K562 (cell line): ENCODE results near the gene IGF2BP1. TPM values are rescaled to one million over a fixed set of nuclear protein-coding genes. Genes with fewer than 3 reads are reported as not detected.

Experiments
- ATAC-seq: fragments of 200-7000 bp; cut with Tn5 transposase; 3 replicates; pipeline ENCODE4 v1.9.1; 2020; ENCODE audit warnings: moderate library complexity
- BruUV-seq: library from RNA; stranded (reverse); fragments of 400-500 nt; replicated peaks from 2 replicates; lab custom pipeline; 2021; lab: Mats Ljungman, UMichigan
- CTCF ChIA-PET: fragments of 300-600 bp; formaldehyde crosslinking; extraction: SDS; loops from one replicate; lab custom pipeline; 2021; ENCODE audit warnings: low intra/inter-chr PET ratio; lab: Yijun Ruan, JAX
- POLR2A ChIA-PET: fragments of 300-600, 350-650 bp; sonication (Branson Sonifier 250); formaldehyde crosslinking; extraction: SDS; loops from one replicate; lab custom pipeline; 2021; ENCODE audit warnings: antibody characterized with exemption, inconsistent platforms; lab: Yijun Ruan, JAX
- DNase-seq, 4 experiments: peaks; one replicate each; pipeline versions ENCODE4 v3.0.0 to v3.0.0-alpha.2; 2011 to 2018; ENCODE audit warnings: low spot score in 3 of 4, mixed read lengths in 3 of 4; ENCODE audit errors: extremely low read depth in 1 of 4
- FAIRE-seq: peaks from 2 replicates; lab custom pipeline; 2011; peaks lifted over from hg19 to GRCh38; lab: Jason Lieb, UNC
- H2AFZ ChIP-seq: 2 replicates; pipeline ENCODE4 v1.6.0; 2011; ENCODE audit warnings: low read depth, low read length, control low read depth, inconsistent platforms
- H3K27ac ChIP-seq: fragments of 200-600 bp; 3 replicates; pipeline ENCODE4 v1.8.0; 2011; ENCODE audit warnings: low read depth, mild to moderate bottlenecking, control low read depth, inconsistent platforms, low read length, moderate library complexity, mixed read lengths; ENCODE audit errors: extremely low read depth
- H3K27me3 ChIP-seq, 2 experiments: fragments of 300-600 bp in 1 of 2; 2 replicates in 1 of 2; 3 replicates in 1 of 2; pipeline versions ENCODE4 v1.6.0 to v1.8.0; 2011; ENCODE audit warnings: inconsistent platforms in 2 of 2, low read length in 2 of 2, mild to moderate bottlenecking in 1 of 2, mixed read lengths in 1 of 2, moderate library complexity in 1 of 2; ENCODE audit not compliant: control insufficient read depth in 2 of 2, insufficient read depth in 2 of 2
- H3K36me3 ChIP-seq: fragments of 300-600 bp; 3 replicates; pipeline ENCODE4 v1.8.0; 2011; ENCODE audit warnings: mild to moderate bottlenecking, low read length, inconsistent platforms; ENCODE audit not compliant: control insufficient read depth, insufficient read depth
- H3K4me1 ChIP-seq, 2 experiments: fragments of 200-600 bp in 1 of 2; replicated peaks in 1 of 2; 2 replicates in 1 of 2; 3 replicates in 1 of 2; pipeline versions ENCODE4 v1.5.1 to v1.8.0; 2011; ENCODE audit warnings: inconsistent platforms in 2 of 2, low read length in 2 of 2, mild to moderate bottlenecking in 1 of 2, mixed read lengths in 1 of 2, moderate library complexity in 1 of 2; ENCODE audit not compliant: control insufficient read depth in 2 of 2, insufficient read depth in 2 of 2
- H3K4me2 ChIP-seq: 2 replicates; pipeline ENCODE4 v1.6.1; 2011; ENCODE audit warnings: low read length, control low read depth, inconsistent platforms, mixed read lengths; ENCODE audit not compliant: insufficient read depth
- H3K4me3 ChIP-seq: fragments of 200-600 bp; sonication (generic), shearing (Covaris generic); 2 replicates; pipeline ENCODE4 v1.5.1; 2016; ENCODE audit warnings: control low read depth, inconsistent platforms
- H3K79me2 ChIP-seq: fragments of 200-600 bp; 3 replicates; pipeline ENCODE4 v1.8.0; 2011; ENCODE audit warnings: low read length, inconsistent platforms; ENCODE audit not compliant: control insufficient read depth, insufficient read depth
- H3K9ac ChIP-seq, 2 experiments: 2 replicates each; pipeline versions ENCODE4 v1.6.0 to v1.6.1; 2011; ENCODE audit warnings: low read depth in 2 of 2, low read length in 2 of 2, control low read depth in 1 of 2, inconsistent platforms in 1 of 2, mild to moderate bottlenecking in 1 of 2, mixed read lengths in 1 of 2; ENCODE audit not compliant: insufficient read depth in 1 of 2
- H3K9me1 ChIP-seq: one replicate; pipeline ENCODE4 v1.6.0; 2011; ENCODE audit warnings: inconsistent platforms, mild to moderate bottlenecking, low read length, moderate library complexity; ENCODE audit not compliant: control insufficient read depth, insufficient read depth
- H3K9me3 ChIP-seq: replicated peaks from 2 replicates; pipeline ENCODE4 v1.5.1; 2011; ENCODE audit warnings: low read depth, low read length, inconsistent platforms; ENCODE audit not compliant: control insufficient read depth, insufficient read depth
- H4K20me1 ChIP-seq: replicated peaks from 2 replicates; pipeline ENCODE4 v1.6.1; 2011; ENCODE audit warnings: low read length, inconsistent platforms, mixed read lengths; ENCODE audit not compliant: control insufficient read depth, insufficient read depth
- ATF4 ChIP-seq: fragments of 450-650 bp; formaldehyde crosslinking; IDR thresholded peaks from 2 replicates; pipeline ENCODE4 v1.4.0; 2022; ENCODE audit warnings: mild to moderate bottlenecking, moderate library complexity
- ETS2 ChIP-seq: IDR thresholded peaks from 2 replicates; pipeline ENCODE4 v1.6.1; 2016; ENCODE audit warnings: borderline replicate concordance, missing genetic modification characterization, mild to moderate bottlenecking, moderate library complexity, missing compliant biosample characterization; ENCODE audit not compliant: poor library complexity, severe bottlenecking
- EWSR1 ChIP-seq: fragments of 450-650 bp; IDR thresholded peaks from 2 replicates; pipeline ENCODE4 v1.6.1; 2018; ENCODE audit warnings: borderline replicate concordance, mild to moderate bottlenecking, low read depth, moderate library complexity; ENCODE audit not compliant: partially characterized antibody
- GABPB1 ChIP-seq: sonication (generic); formaldehyde crosslinking; IDR thresholded peaks from 2 replicates; pipeline ENCODE4 v1.8.0; 2022; ENCODE audit warnings: mild to moderate bottlenecking, missing genetic modification reagents
- GTF2F1 ChIP-seq: IDR thresholded peaks from 2 replicates; pipeline ENCODE4 v1.6.1; 2011; ENCODE audit warnings: low read depth, low read length, improper control_type of control experiment
- KLF6 ChIP-seq: fragments of 250-450 bp; sonication (Bioruptor Pico); IDR thresholded peaks from 2 replicates; pipeline ENCODE4 v1.4.0; 2020; ENCODE audit warnings: mild to moderate bottlenecking, moderate library complexity, borderline replicate concordance
- MYC ChIP-seq, 2 experiments: fragments of 250-450 bp in 1 of 2; sonication (Bioruptor Pico) in 1 of 2; IDR thresholded peaks; 2 replicates each; pipeline versions ENCODE4 v1.5.1 to v1.6.1; 2012 to 2021; ENCODE audit warnings: low read depth in 2 of 2, borderline replicate concordance in 1 of 2, improper control_type of control experiment in 1 of 2, low read length in 1 of 2, mild to moderate bottlenecking in 1 of 2, moderate library complexity in 1 of 2
- PRMT5 ChIP-seq: sonication (generic); formaldehyde crosslinking; IDR thresholded peaks from 2 replicates; pipeline ENCODE4 v1.5.0; 2020; ENCODE audit warnings: missing genetic modification reagents
- SMARCA4 ChIP-seq: fragments of 450-650 bp; IDR thresholded peaks from 2 replicates; pipeline ENCODE4 v1.6.1; 2016
- TARDBP ChIP-seq: fragments of 450-650 bp; IDR thresholded peaks from 2 replicates; pipeline ENCODE4 v1.6.1; 2016
- TEAD1 ChIP-seq, 2 experiments: fragments of 450-650 bp in 1 of 2; sonication (generic) in 1 of 2; formaldehyde crosslinking; IDR thresholded peaks; 2 replicates each; pipeline versions ENCODE4 v1.4.0 to v1.8.0; 2020 to 2022; ENCODE audit warnings: mild to moderate bottlenecking in 2 of 2, missing genetic modification reagents in 1 of 2
- ZBTB49 ChIP-seq: sonication (generic); formaldehyde crosslinking; IDR thresholded peaks from 2 replicates; pipeline ENCODE4 v1.8.0; 2022; ENCODE audit warnings: missing genetic modification reagents, mild to moderate bottlenecking, borderline replicate concordance
- ZNF511 ChIP-seq: sonication (generic); formaldehyde crosslinking; IDR thresholded peaks from 2 replicates; pipeline ENCODE4 v1.8.0; 2022; ENCODE audit warnings: mild to moderate bottlenecking, missing genetic modification reagents
- WGBS: fragments of 100-300 bp; shearing (Covaris generic); methylation state at CpG from one replicate; pipeline ENCODE4 v1.1.6; 2016; ENCODE audit warnings: low coverage, mixed read lengths; ENCODE audit not compliant: insufficient coverage; ENCODE audit errors: missing lambda C conversion rate; 5-methylcytosine and 5-hydroxymethylcytosine counted together
- in situ Hi-C: fragments of 300-500 bp; cut with MboI; formaldehyde crosslinking; loops from 4 replicates; pipeline ENCODE4 v1.15.0; 2018; ENCODE audit warnings: inconsistent platforms, mixed read lengths
- intact Hi-C: fragments of 100-400 bp; cut with micrococcal nuclease; formaldehyde crosslinking; loops from 2 replicates; pipeline ENCODE4 v1.14.2; 2022
- polyA plus RNA-seq, 8 experiments: library from polyadenylated mRNA; depleted of rRNA in 4 of 8; stranded (reverse) in 5 of 8; unstranded in 3 of 8; fragments of >200 nt; fragmentation: Nextera tagmentation in 2 of 8; fragmentation: Illumina TruSeq in 1 of 8; extraction: Ambion mirVana in 2 of 8; extraction: Trizol in 1 of 8; gene quantifications; 2 replicates each; pipeline versions ENCODE4 v1.2.1 to v1.2.3, GENCODE V29; 2011 to 2014; ENCODE audit warnings: inconsistent platforms in 1 of 8, missing spikeins in 1 of 8
- total RNA-seq, 7 experiments: library from RNA; depleted of rRNA in 6 of 7; stranded (reverse); fragments of >200 nt in 6 of 7; fragmentation: Illumina TruSeq in 2 of 7; extraction: Trizol in 2 of 7; gene quantifications; 2 replicates each; pipeline versions ENCODE4 v1.2.1 to v1.2.3, GENCODE V29; 2011 to 2021; ENCODE audit warnings: low replicate concordance in 1 of 7

Gene IGF2BP1
- total and polyA plus RNA-seq, 9 of the 15 experiments (the other 6 are each of a cell fraction or from before 2014, with no cell fraction given) = 13.0 to 318 (median 53.6) TPM

GRCh38 chr17:49049265-49049664, 52.1 kb downstream of the IGF2BP1 start:
- Histone ChIP-seq H3K36me3 (peaks cover 97% of the 10 kb centered on the region), H4K20me1 (no peaks in the 10 kb centered on the region), H3K9me1 (no peaks in the 10 kb centered on the region), H3K27ac (no peak overlapping the region), H2AFZ (no peak overlapping the region), H3K9ac (no peak overlapping the region), H3K79me2 (no peaks in the 10 kb centered on the region), H3K4me3 (no peak overlapping the region), H3K4me1 (no peaks in the 10 kb centered on the region), H3K27me3 (no peaks in the 10 kb centered on the region), H3K4me2 (no peak overlapping the region), H3K9me3 (no peaks in the 10 kb centered on the region)
- intact Hi-C loops = no loop called here
- FAIRE-seq (no peak), DNase-seq (no peak), ATAC-seq (no peak)
- POLR2A ChIA-PET = interaction anchor here (1.8 kb wide), 1 partner anchor 9 kb away, joined by 4 read pairs; no protein-coding TSS in a partner anchor
- TF ChIP-seq TARDBP = no peak
- TF ChIP-seq TEAD1 (CRISPR knock-in tag; IDR thresholded peaks at IDR 0.05) = no peak
- no peak for TF ChIP-seq GTF2F1
- TF ChIP-seq ATF4 (CRISPR knock-in tag) = no peak
- no peak for TF ChIP-seq ZBTB49 (CRISPR knock-in tag)
- TF ChIP-seq MYC (IDR thresholded peaks at IDR 0.05; ENCODE audit: low read depth, low read length) = no peak
- TF ChIP-seq MYC (CRISPR knock-in tag; IDR thresholded peaks at IDR 0.05; ENCODE audit: borderline replicate concordance, low read depth) = no peak
- no peak for TF ChIP-seq GABPB1
- no peak for TF ChIP-seq ZNF511 (CRISPR knock-in tag)
- TF ChIP-seq KLF6 (CRISPR knock-in tag) = no peak
- no peak for TF ChIP-seq SMARCA4
- no peak for TF ChIP-seq PRMT5 (CRISPR knock-in tag)
- TF ChIP-seq EWSR1 = no peak
- TF ChIP-seq ETS2 (tag) = no peak
- in situ Hi-C loops = loop anchor here (25.0 kb wide), 1 partner anchor 362 kb away; no protein-coding TSS in a partner anchor
- no TSS peak for BruUV-seq
- 90% methylated on average over 10 of the region's 11 CpGs for WGBS
- CTCF ChIA-PET = no interaction called here
